Stimulated activated CD8-positive, alpha-beta memory T cell treated with anti-CD3 and anti-CD28 coated beads, Interleukin-4, amount 100 ng/mL, for 4 hours (primary cell): ENCODE results near the gene PIK3C2B.

Experiments
- DNase-seq, 2 donors: peaks; one replicate each; pipeline ENCODE4 v3.0.0-alpha.2; 2020; ENCODE audit warnings: low read depth in 2 of 2, low spot score in 1 of 2

Gene PIK3C2B

GRCh38 chr1:204478921-204479320, 15.7 kb downstream of the PIK3C2B start:
- DNase-seq, result no peak

- no peak for DNase-seq
These were observed 16.3 kb downstream of the PIK3C2B start for GRCh38 chr1:204478172-204478899.

- DNase-seq, result no peak
These were observed 17.4 kb downstream of the PIK3C2B start for GRCh38 chr1:204477036-204477740.

GRCh38 chr1:204476563-204476962, 18.0 kb downstream of the PIK3C2B start:
- no peak for DNase-seq

GRCh38 chr1:204475656-204476432, 18.8 kb downstream of the PIK3C2B start:
- DNase-seq, result no peak

- no peak for DNase-seq
These were observed 21.1 kb downstream of the PIK3C2B start for GRCh38 chr1:204473400-204473965.

- no peak for DNase-seq
These were observed 21.9 kb downstream of the PIK3C2B start for GRCh38 chr1:204472660-204473059.

GRCh38 chr1:204471687-204472086, 22.9 kb downstream of the PIK3C2B start:
- no peak for DNase-seq

GRCh38 chr1:204469304-204469703, 25.3 kb downstream of the PIK3C2B start:
- DNase-seq, result no peak

- no peak for DNase-seq
These were observed 25.8 kb downstream of the PIK3C2B start for GRCh38 chr1:204468766-204469302.

- DNase-seq, result no peak
These were observed 26.4 kb downstream of the PIK3C2B start for GRCh38 chr1:204468206-204468605.

- no peak for DNase-seq
These were observed 27.9 kb downstream of the PIK3C2B start for GRCh38 chr1:204466416-204467405.

GRCh38 chr1:204465546-204466415, 28.8 kb downstream of the PIK3C2B start:
- no peak for DNase-seq

GRCh38 chr1:204464701-204465100, 29.9 kb downstream of the PIK3C2B start:
- DNase-seq, result no peak

GRCh38 chr1:204464187-204464631, 30.4 kb downstream of the PIK3C2B start:
- DNase-seq, result no peak

GRCh38 chr1:204463125-204464060, 31.2 kb downstream of the PIK3C2B start:
- no peak for DNase-seq

GRCh38 chr1:204462229-204462561, 32.4 kb downstream of the PIK3C2B start:
- no peak for DNase-seq
